GM12892 (cell line): Measurements from ENCODE around the gene EOGT.

Experiments
- POLR2A ChIP-seq: IDR thresholded peaks from 2 replicates; pipeline ENCODE4 v1.6.1; 2011; ENCODE audit warnings: low read depth, low read length, control low read depth
- POLR2AphosphoS5 ChIP-seq: IDR thresholded peaks from 2 replicates; pipeline ENCODE4 v1.6.1; 2011; ENCODE audit warnings: low read depth, low read length, control low read depth
- TAF1 ChIP-seq: IDR thresholded peaks from 2 replicates; pipeline ENCODE4 v1.6.1; 2011; ENCODE audit warnings: low read depth, mild to moderate bottlenecking, control low read depth, low read length, borderline replicate concordance

DNA sequence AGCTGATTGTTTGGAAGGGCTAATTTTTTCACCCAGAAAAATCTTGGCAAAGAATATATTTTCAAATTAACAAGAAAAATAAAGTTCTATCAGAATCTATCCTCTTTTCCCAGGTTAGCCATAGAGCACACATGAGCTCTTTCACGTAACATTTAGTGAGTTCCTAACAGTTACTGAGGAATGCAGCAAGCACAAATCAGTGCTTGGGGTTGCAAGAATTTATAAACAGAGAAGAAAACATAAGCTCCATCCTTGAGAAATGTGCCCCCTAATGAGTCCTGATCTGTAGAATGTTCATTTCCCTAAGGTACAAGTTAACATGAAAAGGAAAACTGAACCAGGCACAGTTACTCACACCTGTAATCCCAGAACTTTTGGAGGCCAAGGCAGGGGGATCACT is 13.9 kb downstream of the EOGT start:
- TF ChIP-seq POLR2AphosphoS5 (no peak), POLR2A (no peak), TAF1 (no peak)
